ENCODE measurements around the gene COL4A1.

COL4A1 gene

DNA sequence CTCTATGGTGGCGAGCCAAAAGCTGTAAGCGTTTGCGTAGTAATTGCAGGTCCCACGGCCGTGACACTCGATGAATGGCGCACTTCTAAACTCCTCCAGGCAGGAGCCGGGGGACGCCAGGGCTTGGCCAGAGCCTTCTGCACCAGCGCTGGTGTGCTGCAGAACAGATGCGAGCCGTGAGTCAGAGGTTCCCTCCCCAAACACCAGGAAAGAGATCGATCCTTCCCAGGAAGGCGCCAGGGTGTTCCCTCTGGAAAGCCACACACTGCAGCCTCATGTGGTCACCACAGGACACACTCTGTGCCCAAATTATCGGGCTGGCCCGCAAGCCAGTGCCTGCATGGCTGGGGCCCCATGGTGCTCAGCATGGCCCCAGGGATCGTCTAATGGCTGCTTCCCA, 154.6 kb downstream of the COL4A1 start:
- H3K4me2 ChIP-seq, result no peak overlapping the region
- no peak overlapping the region for H2AFZ ChIP-seq (ENCODE audit: low read depth)
- H4K20me1 ChIP-seq (ENCODE audit: insufficient read depth), result no peaks in the 10 kb centered on the region
- no peak for TF ChIP-seq CTCF (conservative IDR thresholded peaks at IDR 0.05; ENCODE audit: low read depth, low read length)
- no peaks in the 10 kb centered on the region for H3K79me2 ChIP-seq (ENCODE audit: insufficient read depth, low read depth)
- no peak overlapping the region for H3K4me3 ChIP-seq (IDR thresholded peaks at IDR 0.05; ENCODE audit: insufficient read depth, low read depth, low read length)
- no peaks in the 10 kb centered on the region for H3K36me3 ChIP-seq (ENCODE audit: insufficient read depth)
- no peak overlapping the region for H3K9ac ChIP-seq
- H3K27me3 ChIP-seq (ENCODE audit: insufficient read depth, low read depth), result no peaks in the 10 kb centered on the region
- H3K4me1 ChIP-seq (ENCODE audit: low read depth, poor library complexity, severe bottlenecking), result no peaks in the 10 kb centered on the region
- no peak overlapping the region for H3K27ac ChIP-seq

DNA sequence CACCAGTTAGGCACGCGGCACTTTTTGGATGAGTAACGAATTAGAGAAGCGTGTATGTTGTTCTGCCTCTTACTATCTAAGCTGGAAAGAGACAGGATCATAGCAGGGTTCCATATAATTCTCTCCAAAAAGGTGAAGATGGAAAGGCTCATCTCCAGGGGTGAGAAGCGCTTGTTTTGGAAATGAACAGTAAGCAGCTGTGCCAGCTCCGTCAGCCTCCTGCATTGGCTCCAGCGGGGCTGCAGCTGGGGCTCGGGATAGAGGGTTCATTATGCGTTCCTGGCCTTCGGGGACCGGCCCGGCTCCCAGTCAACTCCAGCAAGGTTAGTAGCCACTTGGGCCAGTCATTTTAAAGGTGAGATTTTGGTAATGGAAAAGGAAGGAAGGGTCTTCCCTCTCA, 155.5 kb downstream of the COL4A1 start:
- TF ChIP-seq CTCF (conservative IDR thresholded peaks at IDR 0.05; ENCODE audit: low read depth, low read length), result no peak
- H3K4me1 ChIP-seq (ENCODE audit: low read depth, poor library complexity, severe bottlenecking), result no peaks in the 10 kb centered on the region
- H3K36me3 ChIP-seq (ENCODE audit: insufficient read depth), result no peaks in the 10 kb centered on the region
- H3K27ac ChIP-seq, result no peak overlapping the region
- H3K27me3 ChIP-seq (ENCODE audit: insufficient read depth, low read depth), result no peaks in the 10 kb centered on the region
- no peak overlapping the region for H3K4me3 ChIP-seq (IDR thresholded peaks at IDR 0.05; ENCODE audit: insufficient read depth, low read depth, low read length)
- no peaks in the 10 kb centered on the region for H3K79me2 ChIP-seq (ENCODE audit: insufficient read depth, low read depth)
- no peak overlapping the region for H3K9ac ChIP-seq
- H3K4me2 ChIP-seq, result no peak overlapping the region
- no peak overlapping the region for H2AFZ ChIP-seq (ENCODE audit: low read depth)
- H4K20me1 ChIP-seq (ENCODE audit: insufficient read depth), result no peaks in the 10 kb centered on the region

DNA sequence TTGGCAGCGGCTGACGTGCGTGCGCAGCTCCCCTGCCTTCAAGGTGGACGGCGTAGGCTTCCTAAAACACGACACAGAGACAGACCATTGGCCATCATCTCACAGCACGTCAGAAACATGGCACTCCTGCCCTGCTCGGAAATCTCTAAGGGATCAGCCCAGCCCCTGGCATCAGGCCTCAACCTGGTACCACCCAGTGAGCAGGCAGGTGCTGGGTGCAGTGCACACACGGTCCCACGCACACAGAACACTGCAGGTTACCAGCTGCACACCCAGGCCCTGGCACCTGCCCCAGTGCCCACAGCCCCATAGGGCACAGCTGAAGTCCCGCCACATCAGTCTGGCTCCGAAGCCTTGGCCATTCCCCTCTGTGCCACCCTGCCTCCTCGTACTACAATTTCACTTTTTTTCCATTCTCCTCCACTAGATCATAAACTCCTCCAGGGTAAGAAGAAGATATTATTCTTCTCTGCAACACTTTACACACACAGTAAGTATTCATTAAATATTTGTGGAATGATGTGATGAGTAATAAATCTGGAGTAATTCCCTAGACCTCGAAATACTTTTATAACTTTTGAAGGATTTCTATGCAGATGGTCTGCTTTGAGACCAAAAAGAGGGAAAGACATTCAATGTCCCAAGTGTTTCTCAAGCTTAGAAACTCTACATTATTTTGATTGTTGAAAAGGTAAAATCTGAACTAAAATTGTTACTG, 156.4 kb downstream of the COL4A1 start:
- TF ChIP-seq CTCF (conservative IDR thresholded peaks at IDR 0.05; ENCODE audit: low read depth, low read length), result no peak
- Histone ChIP-seq H3K4me2 (no peak overlapping the region), H3K27me3 (ENCODE audit: insufficient read depth, low read depth) (no peaks in the 10 kb centered on the region), H3K9ac (no peak overlapping the region), H3K4me3 (IDR thresholded peaks at IDR 0.05; ENCODE audit: insufficient read depth, low read depth, low read length) (no peak overlapping the region), H3K27ac (no peak overlapping the region), H3K79me2 (ENCODE audit: insufficient read depth, low read depth) (no peaks in the 10 kb centered on the region), H3K36me3 (ENCODE audit: insufficient read depth) (no peaks in the 10 kb centered on the region), H3K4me1 (ENCODE audit: low read depth, poor library complexity, severe bottlenecking) (no peaks in the 10 kb centered on the region), H2AFZ (ENCODE audit: low read depth) (no peak overlapping the region), H4K20me1 (ENCODE audit: insufficient read depth) (no peaks in the 10 kb centered on the region)

GRCh38 chr13:110149036-110149435, 157.9 kb downstream of the COL4A1 start:
- Histone ChIP-seq H3K9ac (no peak overlapping the region), H3K36me3 (ENCODE audit: insufficient read depth) (no peaks in the 10 kb centered on the region), H2AFZ (ENCODE audit: low read depth) (no peak overlapping the region), H3K27ac (no peak overlapping the region), H3K27me3 (ENCODE audit: insufficient read depth, low read depth) (no peaks in the 10 kb centered on the region), H3K4me2 (no peak overlapping the region), H3K79me2 (ENCODE audit: insufficient read depth, low read depth) (no peaks in the 10 kb centered on the region), H3K4me1 (ENCODE audit: low read depth, poor library complexity, severe bottlenecking) (no peaks in the 10 kb centered on the region), H3K4me3 (IDR thresholded peaks at IDR 0.05; ENCODE audit: insufficient read depth, low read depth, low read length) (no peak overlapping the region), H4K20me1 (ENCODE audit: insufficient read depth) (no peaks in the 10 kb centered on the region)
- no peak for TF ChIP-seq CTCF (conservative IDR thresholded peaks at IDR 0.05; ENCODE audit: low read depth, low read length)
